Fibroblast of pulmonary artery (primary cell): ENCODE data around the gene SLC4A5.

ENCODE experiments used
- DNase-seq: peaks from one replicate; pipeline ENCODE4 v3.0.0-alpha.2; 2010; ENCODE audit warnings: low read depth
- H3K4me3 ChIP-seq: replicated peaks from 2 replicates; pipeline ENCODE4 v1.5.1; 2011; ENCODE audit warnings: low read depth, mild to moderate bottlenecking, control low read depth, low read length, moderate library complexity
- CTCF ChIP-seq: IDR thresholded peaks from 2 replicates; pipeline ENCODE4 v1.5.1; 2011; ENCODE audit warnings: mild to moderate bottlenecking, control low read depth, low read length, inconsistent platforms; ENCODE audit errors: missing control alignments

Gene SLC4A5

GRCh38 chr2:74253971-74254310 is 89.3 kb downstream of the SLC4A5 start:
- DNase-seq = peak; percentile 7
- TF ChIP-seq CTCF = no peak
- no peak overlapping the region for H3K4me3 ChIP-seq

GRCh38 chr2:74253306-74253970 is 89.8 kb downstream of the SLC4A5 start:
- no peak overlapping the region for H3K4me3 ChIP-seq
- TF ChIP-seq CTCF = no peak
- DNase-seq = no peak

GRCh38 chr2:74252862-74253261 is 90.4 kb downstream of the SLC4A5 start:
- DNase-seq = no peak
- no peak overlapping the region for H3K4me3 ChIP-seq
- no peak for TF ChIP-seq CTCF

GRCh38 chr2:74252036-74252435 is 91.2 kb downstream of the SLC4A5 start:
- H3K4me3 ChIP-seq = no peak overlapping the region
- no peak for TF ChIP-seq CTCF
- DNase-seq = no peak

DNA sequence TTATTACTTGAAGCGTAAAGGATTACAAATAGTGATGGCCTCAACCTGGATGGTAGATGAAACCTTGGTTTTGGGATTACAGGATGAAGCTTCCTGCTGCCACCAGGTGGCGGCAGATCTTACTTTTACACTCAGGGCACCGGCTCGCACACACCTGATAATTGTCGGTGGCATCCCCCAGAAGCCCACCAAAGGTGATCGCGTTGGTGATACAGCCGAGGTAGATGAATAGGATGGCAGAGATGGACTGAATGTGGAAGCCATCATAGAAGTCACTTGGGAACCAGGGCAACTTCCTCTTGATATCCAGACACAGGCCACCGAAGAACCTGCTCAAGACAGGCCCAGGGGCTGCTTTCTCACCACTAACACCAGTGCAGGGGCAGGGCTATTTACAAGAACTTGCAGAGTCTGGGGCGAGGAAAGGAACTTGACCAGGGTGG is 93.0 kb downstream of the SLC4A5 start:
- TF ChIP-seq CTCF = peak; percentile 74
- no peak overlapping the region for H3K4me3 ChIP-seq
- DNase-seq = peak; percentile 57

GRCh38 chr2:74249406-74250122 is 93.7 kb downstream of the SLC4A5 start:
- TF ChIP-seq CTCF = no peak
- DNase-seq = no peak
- no peak overlapping the region for H3K4me3 ChIP-seq
